H9 (cell line): Measurements from ENCODE around the gene DOCK1. TPM values are rescaled to one million over a fixed set of nuclear protein-coding genes. Genes with fewer than 3 reads are reported as not detected.

Experiments used
- DNase-seq: peaks from one replicate; pipeline ENCODE4 v3.0.0-alpha.2; 2017
- H2AFZ ChIP-seq: one replicate; pipeline ENCODE4 v1.6.1; 2013; ENCODE audit warnings: mild to moderate bottlenecking, low read length, control low read depth, moderate library complexity
- H2AK5ac ChIP-seq: 2 replicates; pipeline ENCODE4 v1.6.1; 2013; ENCODE audit warnings: low read length, control low read depth, mixed read lengths; ENCODE audit not compliant: insufficient read length
- H2BK120ac ChIP-seq: one replicate; pipeline ENCODE4 v1.6.1; 2013; ENCODE audit warnings: low read depth, mild to moderate bottlenecking, low read length, control low read depth, inconsistent platforms; ENCODE audit not compliant: poor library complexity, severe bottlenecking
- H2BK12ac ChIP-seq: 2 replicates; pipeline ENCODE4 v1.6.1; 2013; ENCODE audit warnings: low read length, control low read depth, mixed read lengths, low read depth; ENCODE audit not compliant: insufficient read length
- H2BK15ac ChIP-seq: 2 replicates; pipeline ENCODE4 v1.6.1; 2013; ENCODE audit warnings: low read depth, low read length, control low read depth
- H2BK20ac ChIP-seq: one replicate; pipeline ENCODE4 v1.6.1; 2013; ENCODE audit warnings: low read depth, mild to moderate bottlenecking, low read length, control low read depth, inconsistent platforms; ENCODE audit not compliant: poor library complexity, severe bottlenecking
- H2BK5ac ChIP-seq: 2 replicates; pipeline ENCODE4 v1.6.1; 2013; ENCODE audit warnings: low read length, control low read depth, mixed read lengths; ENCODE audit not compliant: insufficient read length
- H3K14ac ChIP-seq: 2 replicates; pipeline ENCODE4 v1.6.1; 2013; ENCODE audit warnings: low read length, control low read depth; ENCODE audit not compliant: insufficient read depth
- H3K18ac ChIP-seq: 2 replicates; pipeline ENCODE4 v1.6.1; 2013; ENCODE audit warnings: low read depth, mild to moderate bottlenecking, mixed read lengths, low read length, control low read depth; ENCODE audit not compliant: insufficient read length
- H3K23ac ChIP-seq: 2 replicates; pipeline ENCODE4 v1.6.1; 2013; ENCODE audit warnings: low read length, control low read depth, mixed read lengths, low read depth; ENCODE audit not compliant: insufficient read length
- H3K23me2 ChIP-seq: 2 replicates; pipeline ENCODE4 v1.6.1; 2013; ENCODE audit warnings: low read depth, mild to moderate bottlenecking, mixed read lengths, low read length, control low read depth; ENCODE audit not compliant: insufficient read length, poor library complexity, severe bottlenecking
- H3K27ac ChIP-seq: 2 replicates; pipeline ENCODE4 v1.5.1; 2013; ENCODE audit warnings: low read length, control low read depth, mixed read lengths, low read depth; ENCODE audit not compliant: insufficient read length
- H3K27me3 ChIP-seq: 2 replicates; pipeline ENCODE4 v1.6.1; 2013; ENCODE audit warnings: low read length, control low read depth, inconsistent platforms; ENCODE audit not compliant: insufficient read depth
- H3K4ac ChIP-seq: 2 replicates; pipeline ENCODE4 v1.6.1; 2013; ENCODE audit warnings: low read depth, mild to moderate bottlenecking, control low read depth, inconsistent platforms, low read length, moderate library complexity
- H3K4me1 ChIP-seq: 2 replicates; pipeline ENCODE4 v1.6.1; 2013; ENCODE audit warnings: low read length, control low read depth, inconsistent platforms; ENCODE audit not compliant: insufficient read depth
- H3K4me2 ChIP-seq: 2 replicates; pipeline ENCODE4 v1.6.1; 2013; ENCODE audit warnings: low read length, control low read depth, mixed read lengths; ENCODE audit not compliant: insufficient read length, insufficient read depth
- H3K56ac ChIP-seq: 2 replicates; pipeline ENCODE4 v1.6.1; 2013; ENCODE audit warnings: low read depth, mild to moderate bottlenecking, mixed read lengths, low read length, control low read depth; ENCODE audit not compliant: insufficient read length
- H3K79me1 ChIP-seq: 2 replicates; pipeline ENCODE4 v1.6.1; 2013; ENCODE audit warnings: low read depth, mild to moderate bottlenecking, moderate library complexity, low read length, control low read depth, inconsistent platforms; ENCODE audit not compliant: insufficient read depth, poor library complexity, severe bottlenecking
- H3K79me2 ChIP-seq: 2 replicates; pipeline ENCODE4 v1.6.1; 2013; ENCODE audit warnings: low read length, control low read depth, inconsistent platforms; ENCODE audit not compliant: insufficient read depth
- H3K9ac ChIP-seq: 2 replicates; pipeline ENCODE4 v1.6.1; 2013; ENCODE audit warnings: low read length, control low read depth, mixed read lengths; ENCODE audit not compliant: insufficient read length; ENCODE audit errors: extremely low read depth
- H3K9me3 ChIP-seq: one replicate; pipeline ENCODE4 v1.6.1; 2013; ENCODE audit warnings: low read depth, low read length, inconsistent platforms; ENCODE audit not compliant: control insufficient read depth
- H3T11ph ChIP-seq: one replicate; pipeline ENCODE4 v1.6.1; 2013; ENCODE audit warnings: mild to moderate bottlenecking, low read length, control low read depth, inconsistent platforms
- H4K20me1 ChIP-seq: one replicate; pipeline ENCODE4 v1.6.1; 2013; ENCODE audit not compliant: control insufficient read depth, insufficient read length, insufficient read depth
- H4K5ac ChIP-seq: 2 replicates; pipeline ENCODE4 v1.6.1; 2013; ENCODE audit warnings: low read depth, mild to moderate bottlenecking, mixed read lengths, low read length, control low read depth; ENCODE audit not compliant: insufficient read length
- H4K8ac ChIP-seq: replicated peaks from 2 replicates; pipeline ENCODE4 v1.6.1; 2013; ENCODE audit warnings: low read length, control low read depth, mixed read lengths, low read depth; ENCODE audit not compliant: insufficient read length
- H4K91ac ChIP-seq: 2 replicates; pipeline ENCODE4 v1.6.1; 2013; ENCODE audit warnings: low read depth, mild to moderate bottlenecking, moderate library complexity, mixed read lengths, low read length, control low read depth; ENCODE audit not compliant: insufficient read length
- H3K27ac Mint-ChIP-seq, 3 experiments: 2 replicates in 2 of 3; 3 replicates in 1 of 3; pipeline ENCODE4 v1.8.0; 2020 to 2021; ENCODE audit warnings: mixed read lengths in 3 of 3, mild to moderate bottlenecking in 1 of 3, moderate library complexity in 1 of 3
- H3K27me3 Mint-ChIP-seq: 2 replicates; pipeline ENCODE4 v1.8.0; 2021; ENCODE audit warnings: low read depth, mild to moderate bottlenecking, moderate library complexity, mixed read lengths
- H3K36me3 Mint-ChIP-seq, 3 experiments: 2 replicates in 2 of 3; 3 replicates in 1 of 3; pipeline ENCODE4 v1.8.0; 2020 to 2021; ENCODE audit warnings: low read depth in 3 of 3, mixed read lengths in 3 of 3; ENCODE audit not compliant: insufficient read depth in 1 of 3
- H3K4me1 Mint-ChIP-seq, 2 experiments: 2 replicates each; pipeline ENCODE4 v1.8.0; 2020; ENCODE audit warnings: mixed read lengths in 2 of 2
- H3K4me3 Mint-ChIP-seq, 2 experiments: 2 replicates in 1 of 2; 3 replicates in 1 of 2; pipeline ENCODE4 v1.8.0; 2020 to 2021; ENCODE audit warnings: mild to moderate bottlenecking in 2 of 2, mixed read lengths in 2 of 2, moderate library complexity in 1 of 2
- H3K9me3 Mint-ChIP-seq, 2 experiments: 2 replicates in 1 of 2; 3 replicates in 1 of 2; pipeline ENCODE4 v1.8.0; 2020; ENCODE audit warnings: mild to moderate bottlenecking in 2 of 2, mixed read lengths in 2 of 2, moderate library complexity in 1 of 2
- WGBS: extraction: QIAGEN DNeasy Blood & Tissue Kit; methylation state at CpG from one replicate; pipeline ENCODE4 v1.1.7; 2013; ENCODE audit warnings: missing lambda C conversion rate, low lambda C conversion rate, mixed read lengths; ENCODE audit not compliant: insufficient read length; ENCODE audit errors: extremely low coverage; 5-methylcytosine and 5-hydroxymethylcytosine counted together
- total RNA-seq: library from RNA; stranded (reverse); gene quantifications from 2 replicates; pipeline ENCODE4 v1.2.1, GENCODE V29; 2021
- TF ChIP-seq, protein P1 (sequence below): fragments of 200-600 bp; sonication (generic); conservative IDR thresholded peaks from 3 replicates; pipeline ENCODE4 v1.8.0; 2021; ENCODE audit warnings: antibody characterized with exemption, mild to moderate bottlenecking

DOCK1 gene
- total RNA-seq, 1 experiment from 2014 or later: 57.0 TPM

DNA sequence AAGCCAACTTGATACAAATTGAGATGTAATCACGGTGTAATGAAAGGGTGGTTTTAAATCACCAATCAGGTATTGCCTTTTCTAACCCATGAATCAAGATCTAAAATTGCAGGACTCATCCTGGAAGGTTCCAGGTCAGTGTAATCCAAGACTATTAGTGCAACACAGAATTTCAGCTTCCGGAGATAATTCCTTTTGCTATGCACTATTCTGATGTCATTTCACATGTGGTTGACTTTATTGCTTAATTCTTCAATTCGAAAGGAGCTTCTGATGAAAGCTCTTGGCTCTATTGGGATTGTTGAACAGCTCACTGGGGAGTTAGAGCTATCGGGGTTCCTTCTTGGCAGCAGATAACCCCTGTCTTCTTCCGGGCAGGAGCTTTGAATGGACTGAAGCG, 438.6 kb downstream of the DOCK1 start:
- H2BK15ac ChIP-seq: no peak overlapping the region
- TF ChIP-seq, protein P1, sequence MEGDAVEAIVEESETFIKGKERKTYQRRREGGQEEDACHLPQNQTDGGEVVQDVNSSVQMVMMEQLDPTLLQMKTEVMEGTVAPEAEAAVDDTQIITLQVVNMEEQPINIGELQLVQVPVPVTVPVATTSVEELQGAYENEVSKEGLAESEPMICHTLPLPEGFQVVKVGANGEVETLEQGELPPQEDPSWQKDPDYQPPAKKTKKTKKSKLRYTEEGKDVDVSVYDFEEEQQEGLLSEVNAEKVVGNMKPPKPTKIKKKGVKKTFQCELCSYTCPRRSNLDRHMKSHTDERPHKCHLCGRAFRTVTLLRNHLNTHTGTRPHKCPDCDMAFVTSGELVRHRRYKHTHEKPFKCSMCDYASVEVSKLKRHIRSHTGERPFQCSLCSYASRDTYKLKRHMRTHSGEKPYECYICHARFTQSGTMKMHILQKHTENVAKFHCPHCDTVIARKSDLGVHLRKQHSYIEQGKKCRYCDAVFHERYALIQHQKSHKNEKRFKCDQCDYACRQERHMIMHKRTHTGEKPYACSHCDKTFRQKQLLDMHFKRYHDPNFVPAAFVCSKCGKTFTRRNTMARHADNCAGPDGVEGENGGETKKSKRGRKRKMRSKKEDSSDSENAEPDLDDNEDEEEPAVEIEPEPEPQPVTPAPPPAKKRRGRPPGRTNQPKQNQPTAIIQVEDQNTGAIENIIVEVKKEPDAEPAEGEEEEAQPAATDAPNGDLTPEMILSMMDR: no peak
- DNase-seq: no peak
- no peak overlapping the region for H3K9ac ChIP-seq
- H3K23me2 ChIP-seq: no peaks in the 10 kb centered on the region
- no peak overlapping the region for H4K8ac ChIP-seq
- H3K4me2 ChIP-seq: no peak overlapping the region
- no peak overlapping the region for H2AFZ ChIP-seq
- H3T11ph ChIP-seq: no peak overlapping the region
- no peaks in the 10 kb centered on the region for H4K20me1 ChIP-seq
- no peak overlapping the region for H3K14ac ChIP-seq
- H2BK20ac ChIP-seq: no peak overlapping the region
- H3K18ac ChIP-seq: no peak overlapping the region
- no peaks in the 10 kb centered on the region for H3K4me1 ChIP-seq
- H3K27me3 Mint-ChIP-seq: no peaks in the 10 kb centered on the region
- H3K9me3 ChIP-seq: no peaks in the 10 kb centered on the region
- no peak overlapping the region for H3K23ac ChIP-seq
- H3K27me3 ChIP-seq: no peaks in the 10 kb centered on the region
- H3K79me1 ChIP-seq: no peaks in the 10 kb centered on the region
- no peak overlapping the region for H2BK5ac ChIP-seq
- no CpG with 5 or more reads among the region's 6 CpGs for WGBS
- no peak overlapping the region for H3K4me3 Mint-ChIP-seq
- H3K27ac Mint-ChIP-seq: no peak overlapping the region; a peak in 1 of 7 replicates
- no peak overlapping the region for H3K27ac ChIP-seq
- no peak overlapping the region for H3K56ac ChIP-seq
- no peak overlapping the region for H2BK12ac ChIP-seq
- H2BK120ac ChIP-seq: no peak overlapping the region
- no peaks in the 10 kb centered on the region for H3K79me2 ChIP-seq
- H2AK5ac ChIP-seq: no peak overlapping the region
- H3K4ac ChIP-seq: no peak overlapping the region
- peaks cover 0 to 9% (median 3%) of the 10 kb centered on the region in 3 experiments; a peak in 3 of 7 replicates for H3K36me3 Mint-ChIP-seq
- no peaks in the 10 kb centered on the region for H3K9me3 Mint-ChIP-seq
- no peak overlapping the region for H4K5ac ChIP-seq
- H4K91ac ChIP-seq: no peak overlapping the region
- peaks cover 27 to 34% of the 10 kb centered on the region in 2 experiments for H3K4me1 Mint-ChIP-seq
